ENCODE measurements around the gene COG7. TPM values are rescaled to one million over a fixed set of nuclear protein-coding genes. Genes with fewer than 3 reads are reported as not detected.
"Not testable (repeated sequence)": the region's sequence is repeated elsewhere in the genome, so short reads cannot be mapped to it uniquely, and the experiment has no call there.

Gene COG7
- total RNA-seq, 1 donor from 2014 or later, result 7.1 TPM

- Histone ChIP-seq H3K4me3 (ENCODE audit: low read depth, low read length) (no peak overlapping the region), H3K36me3 (ENCODE audit: control insufficient read depth, insufficient read depth, low read length) (peaks cover 5% of the 10 kb centered on the region), H3K27me3 (ENCODE audit: control insufficient read depth, insufficient read depth, low read length) (no peaks in the 10 kb centered on the region)
- DNase-seq (ENCODE audit: low read depth) (no peak), FAIRE-seq (no peak)
- TF ChIP-seq CTCF (IDR thresholded peaks at IDR 0.05; ENCODE audit: insufficient read depth, low read length, severe bottlenecking), result no peak
Measured at GRCh38 chr16:23385441-23385840, 67.5 kb downstream of the COG7 start.

GRCh38 chr16:23384878-23385277 lies 68.1 kb downstream of the COG7 start:
- no peak for TF ChIP-seq CTCF (IDR thresholded peaks at IDR 0.05; ENCODE audit: insufficient read depth, low read length, severe bottlenecking)
- Histone ChIP-seq H3K36me3 (ENCODE audit: control insufficient read depth, insufficient read depth, low read length) (peaks cover 5% of the 10 kb centered on the region), H3K27me3 (ENCODE audit: control insufficient read depth, insufficient read depth, low read length) (no peaks in the 10 kb centered on the region), H3K4me3 (ENCODE audit: low read depth, low read length) (no peak overlapping the region)
- FAIRE-seq, result no peak
- peak; percentile 64 for DNase-seq (ENCODE audit: low read depth)

GRCh38 chr16:23383881-23384280 lies 69.1 kb downstream of the COG7 start:
- FAIRE-seq, result no peak

GRCh38 chr16:23382279-23382678 lies 70.7 kb downstream of the COG7 start:
- no peak for TF ChIP-seq CTCF (IDR thresholded peaks at IDR 0.05; ENCODE audit: insufficient read depth, low read length, severe bottlenecking)
- Histone ChIP-seq H3K4me3 (ENCODE audit: low read depth, low read length) (no peak overlapping the region), H3K36me3 (ENCODE audit: control insufficient read depth, insufficient read depth, low read length) (no peaks in the 10 kb centered on the region), H3K27me3 (ENCODE audit: control insufficient read depth, insufficient read depth, low read length) (no peaks in the 10 kb centered on the region)
- FAIRE-seq (no peak), DNase-seq (ENCODE audit: low read depth) (no peak)

More at GRCh38 chr16:23383881-23384280, 69.1 kb downstream of the COG7 start:
- peaks cover 2% of the 10 kb centered on the region for H3K36me3 ChIP-seq (ENCODE audit: control insufficient read depth, insufficient read depth, low read length)
- TF ChIP-seq CTCF (IDR thresholded peaks at IDR 0.05; ENCODE audit: insufficient read depth, low read length, severe bottlenecking), result no peak
- no peak for DNase-seq (ENCODE audit: low read depth)
- H3K27me3 ChIP-seq (ENCODE audit: control insufficient read depth, insufficient read depth, low read length), result no peaks in the 10 kb centered on the region
- H3K4me3 ChIP-seq (ENCODE audit: low read depth, low read length), result no peak overlapping the region

- DNase-seq (ENCODE audit: low read depth); H3K27me3 ChIP-seq (ENCODE audit: control insufficient read depth, insufficient read depth, low read length); FAIRE-seq; H3K4me3 ChIP-seq (ENCODE audit: low read depth, low read length); H3K36me3 ChIP-seq (ENCODE audit: control insufficient read depth, insufficient read depth, low read length): not testable (repeated sequence)
Measured at GRCh38 chr16:23381702-23382101, 71.3 kb downstream of the COG7 start.

GRCh38 chr16:23380501-23380951 lies 72.5 kb downstream of the COG7 start:
- FAIRE-seq, result no peak
- no peaks in the 10 kb centered on the region for H3K36me3 ChIP-seq (ENCODE audit: control insufficient read depth, insufficient read depth, low read length)
- no peak for TF ChIP-seq CTCF (IDR thresholded peaks at IDR 0.05; ENCODE audit: insufficient read depth, low read length, severe bottlenecking)

More at GRCh38 chr16:23380501-23380951, 72.5 kb downstream of the COG7 start:
- Histone ChIP-seq H3K4me3 (ENCODE audit: low read depth, low read length) (no peak overlapping the region), H3K27me3 (ENCODE audit: control insufficient read depth, insufficient read depth, low read length) (no peaks in the 10 kb centered on the region)
- no peak for DNase-seq (ENCODE audit: low read depth)

All from bronchial epithelial cell (primary cell).